ENCODE results near the gene LIPC. TPM values are rescaled to one million over a fixed set of nuclear protein-coding genes. Genes with fewer than 3 reads are reported as not detected.

Gene LIPC
- total RNA-seq, 3 donors from 2014 or later (not counting 1 experiment from before 2014, with no cell fraction given), result 5.3 to 7.1 (median 5.3) TPM

GRCh38 chr15:58386081-58386480 is 45.7 kb upstream of the LIPC start:
- peaks cover 6 to 9% of the 10 kb centered on the region in 2 donors for H3K4me1 Mint-ChIP-seq
- 86% methylated on average over 2 of the region's 3 CpGs for WGBS (ENCODE audit: insufficient coverage)
- H3K27me3 ChIP-seq (ENCODE audit: control insufficient read depth, insufficient read depth, low read length), result no peaks in the 10 kb centered on the region

GRCh38 chr15:58386641-58387040 is 45.1 kb upstream of the LIPC start:
- Histone ChIP-seq H3K4me1 (ENCODE audit: control insufficient read depth, insufficient read depth, low read length) (no peaks in the 10 kb centered on the region), H3K4me3 (ENCODE audit: low read length) (no peak overlapping the region), H3K27ac (ENCODE audit: low read length) (no peak overlapping the region), H3K27me3 (ENCODE audit: control insufficient read depth, insufficient read depth, low read length) (no peaks in the 10 kb centered on the region), H3K9me3 (ENCODE audit: control insufficient read depth, insufficient read depth, low read length) (no peaks in the 10 kb centered on the region), H3K36me3 (ENCODE audit: control insufficient read depth, insufficient read depth, low read length) (no peaks in the 10 kb centered on the region)
- no peak for TF ChIP-seq CTCF (IDR thresholded peaks at IDR 0.05)
- intact Hi-C loops (cut with micrococcal nuclease), result no loop called here
- H3K36me3 Mint-ChIP-seq, result no peaks in the 10 kb centered on the region
- H3K27me3 Mint-ChIP-seq (ENCODE audit: low read depth in 2 of 2), result peaks cover 0 to 4% of the 10 kb centered on the region in 2 donors
- H3K9me3 Mint-ChIP-seq, result no peaks in the 10 kb centered on the region
- peaks cover 6 to 9% of the 10 kb centered on the region in 2 donors for H3K4me1 Mint-ChIP-seq
- H3K4me3 Mint-ChIP-seq, result no peak overlapping the region
- WGBS (ENCODE audit: insufficient coverage), result 93% methylated on average over 3 of the region's 3 CpGs
- H3K27ac Mint-ChIP-seq, result no peak overlapping the region
- ATAC-seq (no peak), DNase-seq (no peak)

More at GRCh38 chr15:58386081-58386480, 45.7 kb upstream of the LIPC start:
- no peaks in the 10 kb centered on the region for H3K36me3 ChIP-seq (ENCODE audit: control insufficient read depth, insufficient read depth, low read length)
- H3K27me3 Mint-ChIP-seq (ENCODE audit: low read depth in 2 of 2), result peaks cover 0 to 4% of the 10 kb centered on the region in 2 donors
- no peak for DNase-seq
- no peaks in the 10 kb centered on the region for H3K4me1 ChIP-seq (ENCODE audit: control insufficient read depth, insufficient read depth, low read length)
- no peak overlapping the region for H3K4me3 ChIP-seq (ENCODE audit: low read length)
- H3K36me3 Mint-ChIP-seq, result no peaks in the 10 kb centered on the region
- no peak overlapping the region for H3K27ac Mint-ChIP-seq
- no peak for TF ChIP-seq CTCF (IDR thresholded peaks at IDR 0.05)
- no peak overlapping the region for H3K4me3 Mint-ChIP-seq
- H3K9me3 Mint-ChIP-seq, result no peaks in the 10 kb centered on the region
- H3K27ac ChIP-seq (ENCODE audit: low read length), result no peak overlapping the region
- H3K9me3 ChIP-seq (ENCODE audit: control insufficient read depth, insufficient read depth, low read length), result no peaks in the 10 kb centered on the region
- no peak for ATAC-seq
- intact Hi-C loops (cut with micrococcal nuclease), result no loop called here

DNA sequence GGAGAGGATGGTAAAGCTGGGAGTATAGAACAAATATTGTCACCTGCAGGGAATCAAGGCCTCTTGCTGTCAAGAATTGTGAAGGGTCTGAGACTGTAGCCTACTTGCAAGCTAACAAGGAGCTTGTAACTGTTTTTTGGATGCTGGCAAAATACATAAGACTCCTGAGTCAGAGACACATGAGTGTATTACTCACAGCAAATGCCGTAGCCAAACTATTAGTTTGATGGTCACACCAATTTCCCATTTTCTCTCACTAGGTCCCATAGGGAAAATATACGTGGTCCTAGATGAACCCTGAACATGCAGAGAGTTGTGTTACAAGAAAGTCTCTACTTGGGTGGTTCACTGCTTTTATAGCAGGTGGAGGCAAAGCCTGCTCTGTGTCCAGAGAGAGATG is 44.7 kb upstream of the LIPC start:
- Mint-ChIP-seq H3K27ac (no peak overlapping the region), H3K9me3 (no peaks in the 10 kb centered on the region), H3K4me1 (peaks cover 6 to 9% of the 10 kb centered on the region in 2 donors), H3K27me3 (ENCODE audit: low read depth in 2 of 2) (no peaks in the 10 kb centered on the region), H3K36me3 (no peaks in the 10 kb centered on the region), H3K4me3 (no peak overlapping the region)
- no peaks in the 10 kb centered on the region for H3K4me1 ChIP-seq (ENCODE audit: control insufficient read depth, insufficient read depth, low read length)
- H3K36me3 ChIP-seq (ENCODE audit: control insufficient read depth, insufficient read depth, low read length), result no peaks in the 10 kb centered on the region
- TF ChIP-seq CTCF (IDR thresholded peaks at IDR 0.05), result no peak
- DNase-seq, result no peak
- H3K27ac ChIP-seq (ENCODE audit: low read length), result no peak overlapping the region
- WGBS (ENCODE audit: insufficient coverage), result 80% methylated on average over 2 of the region's 2 CpGs
- intact Hi-C loops (cut with micrococcal nuclease), result no loop called here
- ATAC-seq, result no peak
- H3K4me3 ChIP-seq (ENCODE audit: low read length), result no peak overlapping the region
- H3K9me3 ChIP-seq (ENCODE audit: control insufficient read depth, insufficient read depth, low read length), result no peaks in the 10 kb centered on the region
- H3K27me3 ChIP-seq (ENCODE audit: control insufficient read depth, insufficient read depth, low read length), result no peaks in the 10 kb centered on the region

GRCh38 chr15:58388211-58388610 is 43.6 kb upstream of the LIPC start:
- no peaks in the 10 kb centered on the region for H3K27me3 Mint-ChIP-seq (ENCODE audit: low read depth in 2 of 2)
- Histone ChIP-seq H3K36me3 (ENCODE audit: control insufficient read depth, insufficient read depth, low read length) (no peaks in the 10 kb centered on the region), H3K27ac (ENCODE audit: low read length) (no peak overlapping the region), H3K4me1 (ENCODE audit: control insufficient read depth, insufficient read depth, low read length) (no peaks in the 10 kb centered on the region), H3K9me3 (ENCODE audit: control insufficient read depth, insufficient read depth, low read length) (no peaks in the 10 kb centered on the region), H3K4me3 (ENCODE audit: low read length) (no peak overlapping the region), H3K27me3 (ENCODE audit: control insufficient read depth, insufficient read depth, low read length) (no peaks in the 10 kb centered on the region)
- intact Hi-C loops (cut with micrococcal nuclease), result no loop called here
- H3K36me3 Mint-ChIP-seq, result no peaks in the 10 kb centered on the region
- H3K27ac Mint-ChIP-seq, result no peak overlapping the region
- 97% methylated on average over 7 of the region's 7 CpGs for WGBS (ENCODE audit: insufficient coverage)
- H3K9me3 Mint-ChIP-seq, result no peaks in the 10 kb centered on the region
- no peak for TF ChIP-seq CTCF (IDR thresholded peaks at IDR 0.05)
- H3K4me3 Mint-ChIP-seq, result no peak overlapping the region
- peaks cover 9 to 13% of the 10 kb centered on the region in 2 donors for H3K4me1 Mint-ChIP-seq
- no peak for DNase-seq
- no peak for ATAC-seq
